Breast epithelium (tissue), 4 donors: ENCODE results near the gene ZSCAN20. TPM values are rescaled to one million over a fixed set of nuclear protein-coding genes. Genes with fewer than 3 reads are reported as not detected.
"Not testable (repeated sequence)": the region's sequence is repeated elsewhere in the genome, so short reads cannot be mapped to it uniquely, and the experiment has no call there.

Experiments
- DNase-seq, 2 donors: peaks; one replicate each; pipeline ENCODE4 v3.0.0-alpha.2; 2019; ENCODE audit warnings: low spot score in 2 of 2
- H3K27ac ChIP-seq, 2 donors: fragments of 200-600 bp; sonication (generic) in 1 of 2; one replicate each; pipeline ENCODE4 v1.5.1; 2016 to 2019; ENCODE audit warnings: mild to moderate bottlenecking in 1 of 2
- H3K27me3 ChIP-seq, 2 donors: fragments of 200-600 bp; sonication (generic) in 1 of 2; one replicate each; pipeline versions ENCODE4 v1.5.1 to v1.6.0; 2017 to 2019; ENCODE audit warnings: control low read depth in 1 of 2, mild to moderate bottlenecking in 1 of 2
- H3K36me3 ChIP-seq: fragments of 200-600 bp; one replicate; pipeline ENCODE4 v1.5.1; 2019
- H3K4me1 ChIP-seq, 2 donors: fragments of 200-600 bp; sonication (generic); one replicate each; pipeline ENCODE4 v1.5.1; 2016 to 2019; ENCODE audit warnings: control low read depth in 1 of 2
- H3K4me3 ChIP-seq, 3 donors: fragments of 200-600 bp; sonication (generic); 1 replicate in 2 of 3; 2 replicates in 1 of 3; pipeline ENCODE4 v1.5.1; 2016 to 2019; ENCODE audit warnings: mild to moderate bottlenecking in 3 of 3, moderate library complexity in 2 of 3
- H3K9me3 ChIP-seq, 2 donors: fragments of 200-600 bp; sonication (generic) in 1 of 2; one replicate each; pipeline ENCODE4 v1.5.1; 2016 to 2019; ENCODE audit warnings: control low read depth in 1 of 2
- POLR2A ChIP-seq: fragments of 450-650 bp; IDR thresholded peaks from one replicate; pipeline ENCODE4 v1.6.1; 2016; ENCODE audit warnings: antibody characterized with exemption, mild to moderate bottlenecking, moderate library complexity
- POLR2AphosphoS5 ChIP-seq, 3 donors: sonication (generic); formaldehyde crosslinking; IDR thresholded peaks; one replicate each; pipeline ENCODE4 v1.6.1; 2017; ENCODE audit warnings: antibody characterized with exemption in 3 of 3
- intact Hi-C: fragments of 100-400 bp; cut with DNase I; formaldehyde crosslinking; loops from one replicate; pipeline ENCODE4 v1.15.1; 2023; ENCODE audit warnings: low total_unique reads
- total RNA-seq, 3 donors: library from RNA; depleted of rRNA; stranded (reverse); fragments of >200 nt; gene quantifications; one replicate each; pipeline ENCODE4 v1.1.0, GENCODE V29; 2016
- TF ChIP-seq, protein P1 (sequence below), 3 donors: fragments of 450-650 bp; IDR thresholded peaks; one replicate each; pipeline ENCODE4 v1.5.1; 2016 to 2017; ENCODE audit warnings: antibody characterized with exemption in 3 of 3, mild to moderate bottlenecking in 3 of 3, moderate library complexity in 3 of 3

Gene ZSCAN20
- total RNA-seq, 3 donors from 2014 or later, result 4.2 to 7.9 (median 7.5) TPM

DNA sequence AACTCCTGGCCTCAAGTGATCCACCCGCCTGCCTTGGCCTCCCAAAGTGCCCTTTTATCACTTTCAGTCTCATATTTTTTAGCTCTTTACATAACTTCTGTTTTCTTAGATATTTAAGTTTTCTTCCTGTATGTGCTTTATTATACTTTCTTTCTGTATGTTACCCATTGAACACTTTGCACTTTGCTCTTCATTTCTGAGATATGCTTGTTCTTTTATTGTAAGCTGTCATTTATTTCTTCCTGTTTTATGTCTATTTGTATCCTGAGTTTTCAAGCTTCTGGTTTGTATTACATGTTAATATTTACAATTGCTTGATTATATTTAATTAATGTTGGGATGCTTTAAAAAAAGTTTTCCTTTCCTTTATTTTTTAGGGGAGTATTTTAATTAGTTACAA, 35.7 kb downstream of the ZSCAN20 start:
- TF ChIP-seq POLR2A (no peak), POLR2AphosphoS5 (IDR thresholded peaks at IDR 0.05) (no peak)
- TF ChIP-seq, protein P1, sequence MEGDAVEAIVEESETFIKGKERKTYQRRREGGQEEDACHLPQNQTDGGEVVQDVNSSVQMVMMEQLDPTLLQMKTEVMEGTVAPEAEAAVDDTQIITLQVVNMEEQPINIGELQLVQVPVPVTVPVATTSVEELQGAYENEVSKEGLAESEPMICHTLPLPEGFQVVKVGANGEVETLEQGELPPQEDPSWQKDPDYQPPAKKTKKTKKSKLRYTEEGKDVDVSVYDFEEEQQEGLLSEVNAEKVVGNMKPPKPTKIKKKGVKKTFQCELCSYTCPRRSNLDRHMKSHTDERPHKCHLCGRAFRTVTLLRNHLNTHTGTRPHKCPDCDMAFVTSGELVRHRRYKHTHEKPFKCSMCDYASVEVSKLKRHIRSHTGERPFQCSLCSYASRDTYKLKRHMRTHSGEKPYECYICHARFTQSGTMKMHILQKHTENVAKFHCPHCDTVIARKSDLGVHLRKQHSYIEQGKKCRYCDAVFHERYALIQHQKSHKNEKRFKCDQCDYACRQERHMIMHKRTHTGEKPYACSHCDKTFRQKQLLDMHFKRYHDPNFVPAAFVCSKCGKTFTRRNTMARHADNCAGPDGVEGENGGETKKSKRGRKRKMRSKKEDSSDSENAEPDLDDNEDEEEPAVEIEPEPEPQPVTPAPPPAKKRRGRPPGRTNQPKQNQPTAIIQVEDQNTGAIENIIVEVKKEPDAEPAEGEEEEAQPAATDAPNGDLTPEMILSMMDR (IDR thresholded peaks at IDR 0.05), result no peak
- intact Hi-C loops, result no loop called here
- no peak for DNase-seq

DNA sequence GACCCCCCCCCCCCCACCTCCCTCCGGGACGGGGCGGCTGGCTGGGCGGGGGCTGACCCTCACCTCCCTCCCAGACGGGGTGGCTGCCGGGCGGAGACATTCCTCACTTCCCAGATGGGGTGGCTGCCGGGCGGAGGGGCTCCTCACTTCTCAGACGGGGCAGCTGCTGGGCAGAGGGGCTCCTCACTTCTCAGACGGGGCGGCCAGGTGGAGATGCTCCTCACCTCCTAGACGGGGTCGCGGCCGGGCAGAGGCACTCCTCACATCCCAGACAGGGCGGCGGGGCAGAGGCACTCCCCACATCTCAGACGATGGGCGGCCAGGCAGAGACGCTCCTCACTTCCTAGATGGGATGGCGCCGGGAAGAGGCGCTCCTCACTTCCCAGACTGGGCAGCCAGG, 36.8 kb downstream of the ZSCAN20 start:
- DNase-seq, H3K4me1 ChIP-seq, intact Hi-C loops, H3K27ac ChIP-seq, H3K4me3 ChIP-seq, H3K9me3 ChIP-seq, H3K36me3 ChIP-seq, H3K27me3 ChIP-seq: not testable (repeated sequence)

More for the DNA sequence above, 35.7 kb downstream of the ZSCAN20 start:
- H3K9me3 ChIP-seq, result no peaks in the 10 kb centered on the region
- H3K4me3 ChIP-seq, result no peak overlapping the region
- no peaks in the 10 kb centered on the region for H3K27me3 ChIP-seq
- no peaks in the 10 kb centered on the region for H3K36me3 ChIP-seq
- no peaks in the 10 kb centered on the region for H3K4me1 ChIP-seq
- no peak overlapping the region for H3K27ac ChIP-seq

DNA sequence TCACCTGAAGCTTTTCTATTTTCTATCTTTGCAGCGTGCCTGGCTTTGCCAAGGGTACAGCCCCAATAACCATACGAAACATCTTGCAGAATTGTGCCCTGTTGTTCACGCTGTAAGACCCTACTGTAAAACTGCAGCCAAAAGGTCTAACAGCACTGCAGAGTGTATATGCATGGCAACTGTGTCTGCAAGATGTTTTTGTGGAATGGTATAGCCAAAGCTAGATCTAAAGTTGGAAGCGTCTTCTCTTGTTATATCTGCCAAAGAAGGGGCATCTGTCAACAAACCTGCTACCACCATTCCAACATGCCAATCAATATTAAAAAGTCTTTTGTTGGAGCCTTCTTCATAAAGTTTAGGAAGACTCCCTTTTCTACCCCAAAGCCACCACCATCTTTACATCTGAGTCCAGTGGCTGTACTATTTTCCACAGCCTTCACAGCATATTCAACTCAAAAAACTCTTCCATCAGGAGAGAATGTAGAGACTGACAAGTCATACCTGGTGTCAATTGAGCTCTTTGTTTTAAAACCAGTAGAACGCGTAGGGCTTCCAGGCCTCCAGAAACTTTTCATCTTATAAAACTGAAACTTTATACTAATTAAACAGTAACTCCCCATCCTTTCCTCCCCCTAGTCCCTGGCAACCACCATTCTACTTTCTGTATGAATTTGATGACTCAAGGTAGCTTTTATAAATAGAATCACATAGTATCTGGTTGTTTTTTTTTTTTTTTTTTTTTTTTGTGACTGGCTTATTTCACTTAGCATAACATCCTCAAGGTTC, 40.0 kb downstream of the ZSCAN20 start:
- intact Hi-C loops, result no loop called here
- Histone ChIP-seq H3K27ac (no peak overlapping the region), H3K4me3 (no peak overlapping the region), H3K36me3 (no peaks in the 10 kb centered on the region), H3K27me3 (no peaks in the 10 kb centered on the region), H3K9me3 (no peaks in the 10 kb centered on the region), H3K4me1 (no peaks in the 10 kb centered on the region)
- no peak for DNase-seq
- no peak for TF ChIP-seq POLR2A
- TF ChIP-seq POLR2AphosphoS5 (IDR thresholded peaks at IDR 0.05), result no peak
- TF ChIP-seq, protein P1 (IDR thresholded peaks at IDR 0.05), result no peak

DNA sequence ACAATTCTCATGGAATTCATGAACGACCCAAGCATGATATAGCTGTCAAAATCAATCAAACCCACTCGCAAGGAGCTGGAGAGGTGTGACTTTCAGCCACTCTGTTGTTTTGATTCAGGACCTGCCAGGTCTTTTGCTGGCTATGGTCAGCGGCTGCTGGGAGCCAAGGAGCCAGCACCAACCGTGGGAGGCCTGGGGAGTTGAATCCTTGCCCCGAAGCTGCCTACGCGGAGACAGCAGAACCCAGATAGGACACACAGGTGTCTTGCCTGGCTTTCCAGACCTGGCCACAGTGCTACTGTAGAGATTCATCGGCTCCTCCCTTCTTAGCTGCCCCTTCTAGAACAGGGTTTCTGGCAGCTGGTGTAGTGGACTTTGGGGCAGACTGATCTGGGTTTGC, 42.7 kb downstream of the ZSCAN20 start:
- Histone ChIP-seq H3K4me3 (no peak overlapping the region), H3K36me3 (no peaks in the 10 kb centered on the region), H3K27ac (no peak overlapping the region), H3K27me3 (no peaks in the 10 kb centered on the region), H3K9me3 (no peaks in the 10 kb centered on the region), H3K4me1 (no peaks in the 10 kb centered on the region)
- TF ChIP-seq POLR2AphosphoS5 (IDR thresholded peaks at IDR 0.05), result no peak
- DNase-seq, result no peak
- intact Hi-C loops, result no loop called here

DNA sequence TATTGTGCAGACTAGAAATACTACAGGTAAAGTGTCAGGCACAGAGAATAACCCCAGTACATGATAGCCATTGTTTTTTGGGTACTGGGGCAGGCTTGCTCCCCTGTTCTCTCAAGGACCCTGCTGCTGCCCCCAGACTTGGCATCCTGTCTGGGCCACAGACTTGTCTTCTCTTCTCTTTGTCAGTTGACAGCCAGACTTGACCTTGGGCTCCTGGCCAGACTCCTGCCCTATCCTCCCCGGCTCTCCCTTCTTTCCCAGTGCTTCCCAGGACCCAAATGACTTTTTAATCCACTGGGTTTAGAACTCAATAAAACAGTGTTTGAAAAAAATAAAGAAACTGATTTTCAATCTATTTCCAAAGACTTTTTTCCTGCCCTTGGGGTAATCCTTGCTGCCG, 43.2 kb downstream of the ZSCAN20 start:
- H3K4me3 ChIP-seq, result no peak overlapping the region
- intact Hi-C loops, result no loop called here
- no peaks in the 10 kb centered on the region for H3K4me1 ChIP-seq
- no peak overlapping the region for H3K27ac ChIP-seq
- H3K27me3 ChIP-seq, result no peaks in the 10 kb centered on the region
- no peaks in the 10 kb centered on the region for H3K9me3 ChIP-seq
- DNase-seq, result no peak
- TF ChIP-seq POLR2A, result no peak
- no peak for TF ChIP-seq POLR2AphosphoS5 (IDR thresholded peaks at IDR 0.05)
- TF ChIP-seq, protein P1 (IDR thresholded peaks at IDR 0.05), result no peak
- no peaks in the 10 kb centered on the region for H3K36me3 ChIP-seq

DNA sequence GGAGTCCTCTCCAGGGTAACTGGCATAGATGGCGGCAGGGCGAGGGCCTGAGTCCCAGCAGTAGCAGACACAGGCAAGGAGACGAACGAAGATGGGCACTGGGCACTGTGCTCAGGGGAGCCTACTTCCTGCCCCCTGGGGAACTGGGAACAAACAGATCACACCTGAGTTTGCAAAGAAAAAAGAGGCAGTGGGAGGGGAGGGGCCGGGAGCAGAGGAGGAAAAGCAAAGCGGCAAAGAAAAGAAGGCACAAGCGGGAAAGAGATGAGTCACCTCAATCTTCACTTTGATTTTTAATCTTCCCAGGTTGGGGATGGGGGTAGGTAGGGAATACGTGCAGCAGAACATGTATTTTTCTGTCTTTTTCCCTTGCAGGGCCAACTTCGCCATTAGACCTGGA, 44.0 kb downstream of the ZSCAN20 start:
- intact Hi-C loops, result no loop called here
- Histone ChIP-seq H3K36me3 (no peaks in the 10 kb centered on the region), H3K27ac (no peak overlapping the region), H3K27me3 (no peaks in the 10 kb centered on the region), H3K4me3 (no peak overlapping the region), H3K4me1 (no peaks in the 10 kb centered on the region), H3K9me3 (no peaks in the 10 kb centered on the region)
- no peak for DNase-seq
- no peak for TF ChIP-seq POLR2A
- no peak for TF ChIP-seq POLR2AphosphoS5 (IDR thresholded peaks at IDR 0.05)
- TF ChIP-seq, protein P1 (IDR thresholded peaks at IDR 0.05), result no peak
